Measurements from ENCODE around the gene LARP6. TPM values are rescaled to one million over a fixed set of nuclear protein-coding genes. Genes with fewer than 3 reads are reported as not detected.
"Not testable (repeated sequence)": the region's sequence is repeated elsewhere in the genome, so short reads cannot be mapped to it uniquely, and the experiment has no call there.

The LARP6 gene
- total RNA-seq, 1 donor from 2014 or later, result 44.4 TPM

DNA sequence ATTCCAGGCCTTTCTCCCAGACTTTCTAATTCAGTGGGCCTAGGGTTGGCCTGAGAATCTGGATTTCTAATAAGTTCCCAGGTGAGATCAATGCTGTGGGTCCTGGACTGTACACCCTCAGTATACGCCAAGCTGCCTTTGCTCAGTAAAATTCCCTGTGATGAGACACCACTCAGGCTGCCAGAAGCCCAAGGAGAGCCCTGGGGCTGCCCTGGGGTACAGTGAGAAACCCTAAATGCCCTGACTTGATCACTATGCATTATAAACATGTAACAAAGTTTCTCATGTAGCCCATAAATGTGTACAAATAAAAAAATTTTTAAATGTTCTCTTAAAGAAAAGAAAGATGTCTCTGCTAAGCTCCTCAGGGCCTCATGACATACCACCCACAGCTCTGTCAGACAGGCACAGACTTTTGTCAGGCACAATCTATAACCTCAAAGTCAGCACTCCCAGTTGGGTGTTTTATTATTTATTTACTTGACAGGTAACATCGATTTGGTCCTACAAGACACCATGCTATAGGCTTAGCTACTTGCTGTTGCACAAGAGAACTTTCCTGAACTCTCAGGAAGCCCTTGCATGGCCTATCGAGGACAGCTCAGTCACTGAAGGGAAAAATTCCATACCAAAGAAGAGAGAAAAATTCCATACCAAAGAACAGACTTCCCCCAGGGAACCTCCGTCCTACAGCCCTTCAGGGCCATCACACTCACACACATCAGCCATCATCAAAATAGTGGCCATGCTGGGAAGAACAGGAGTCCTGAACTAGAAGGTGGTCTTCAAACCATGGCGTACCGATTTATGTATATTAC lies 22.7 kb downstream of the LARP6 start:
- DNase-seq (ENCODE audit: low read depth), result no peak

DNA sequence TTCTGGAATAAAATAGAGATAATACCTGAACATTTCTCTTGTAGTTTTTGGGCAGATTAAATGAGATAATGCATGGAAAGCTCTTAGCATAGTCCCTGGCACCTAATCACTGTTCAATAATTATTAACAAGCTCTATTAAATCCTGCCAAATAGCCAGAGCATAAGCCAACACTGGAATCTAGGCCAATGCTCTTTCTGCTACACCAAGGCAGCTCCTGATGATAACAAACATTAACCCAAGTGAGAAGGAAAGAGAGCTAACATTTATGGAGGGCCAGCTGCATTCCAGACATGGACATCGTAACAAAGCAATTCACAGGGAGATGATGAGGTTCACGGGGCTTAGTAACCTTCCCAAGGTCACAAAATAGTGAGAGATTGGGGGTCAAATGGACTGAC lies 23.3 kb downstream of the LARP6 start:
- no peak for DNase-seq (ENCODE audit: low read depth)

DNA sequence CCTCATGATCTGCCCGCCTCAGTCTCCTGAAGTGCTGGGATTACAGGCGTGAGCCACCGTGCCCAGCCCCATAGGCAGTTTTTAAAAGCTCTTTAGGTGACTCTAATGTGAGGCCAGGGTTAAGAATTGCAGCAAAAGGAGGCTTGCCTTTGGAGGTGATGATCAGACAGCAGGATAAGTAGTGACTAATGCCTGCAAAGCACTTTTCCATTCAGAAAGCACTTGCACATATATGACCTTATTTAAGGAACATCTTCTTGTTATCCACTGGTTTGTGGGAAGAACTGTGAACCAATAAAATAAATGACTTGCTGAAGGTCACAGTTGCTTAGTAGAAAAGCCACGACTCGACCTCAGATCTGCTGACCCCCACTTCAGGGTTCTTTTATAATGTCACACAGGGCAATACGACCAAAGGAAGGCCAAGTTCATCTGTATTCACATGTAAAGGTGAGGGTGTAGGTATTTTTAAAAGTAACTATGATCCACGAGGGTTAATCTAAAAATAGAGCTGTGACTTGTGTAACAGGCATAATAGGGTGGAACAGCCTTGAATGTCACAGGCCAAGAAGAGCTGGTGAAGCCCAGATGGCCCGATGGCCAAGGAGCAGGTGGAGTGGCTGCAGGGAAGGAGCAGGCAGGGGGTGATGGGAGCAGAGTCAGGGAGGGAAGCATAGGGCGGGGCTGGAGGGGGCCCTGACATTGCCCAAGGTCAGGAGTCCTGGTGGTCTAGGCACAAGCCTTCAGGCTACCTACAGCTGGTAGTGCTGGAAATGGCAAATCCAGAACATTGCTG lies 24.4 kb downstream of the LARP6 start:
- peak; percentile 61 for DNase-seq (ENCODE audit: low read depth)

DNA sequence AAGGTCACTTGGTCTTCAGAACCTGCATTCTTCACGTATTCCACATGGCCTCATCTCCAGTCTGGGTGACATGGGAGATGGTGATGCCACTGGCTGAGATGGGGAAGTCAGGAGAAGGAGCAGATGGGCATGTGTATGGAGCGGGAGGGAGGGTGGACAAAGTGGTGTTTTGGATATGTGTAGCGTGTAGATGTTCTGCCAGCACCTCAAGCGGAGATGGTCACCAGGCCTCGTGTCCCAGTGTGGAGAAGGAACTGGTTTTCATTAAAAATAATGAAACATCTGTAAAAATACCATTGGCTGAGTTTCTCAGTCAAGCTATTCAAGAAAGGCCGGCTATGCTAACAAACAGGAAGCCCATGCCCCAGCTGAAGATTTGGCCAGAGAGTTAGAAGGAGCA lies 26.2 kb downstream of the LARP6 start:
- DNase-seq (ENCODE audit: low read depth), result no peak

DNA sequence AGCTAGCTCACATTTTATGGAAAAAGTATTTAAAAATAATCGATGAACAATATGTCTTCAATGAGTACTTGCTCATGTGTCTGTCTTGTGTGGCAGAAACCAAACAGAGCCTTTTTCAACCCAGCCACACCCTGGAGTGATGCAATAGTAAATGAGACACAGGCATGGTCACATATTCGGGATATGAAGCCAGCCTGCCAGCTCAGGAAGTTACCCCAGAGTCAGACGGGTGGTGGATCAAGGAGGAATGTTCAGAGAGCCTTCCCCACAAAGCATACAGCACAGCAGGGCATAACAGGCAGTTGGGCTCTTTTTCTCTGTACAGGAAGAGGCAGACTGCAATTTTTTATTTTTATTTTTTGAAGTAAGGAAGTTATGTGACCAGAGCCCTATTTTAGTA lies 27.3 kb downstream of the LARP6 start:
- peak; percentile 65 for DNase-seq (ENCODE audit: low read depth)

DNA sequence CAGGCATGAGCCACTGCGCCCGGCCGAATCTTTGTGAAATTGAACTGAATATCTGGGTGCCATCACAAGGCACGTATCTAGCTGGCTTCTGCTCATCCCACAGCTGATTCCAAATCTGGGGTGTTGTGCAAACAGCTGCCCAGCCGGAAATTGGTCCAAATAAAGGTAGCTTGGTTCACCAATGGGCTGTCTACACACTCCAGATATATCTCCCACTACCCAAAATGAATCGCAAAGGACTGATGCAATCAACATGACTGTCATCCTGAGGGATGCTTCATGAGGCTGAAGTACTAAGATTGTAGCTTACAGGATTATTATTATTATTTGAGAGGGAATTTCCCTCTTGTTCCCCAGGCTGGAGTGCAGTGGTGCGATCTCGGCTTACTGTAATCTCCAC lies 28.1 kb downstream of the LARP6 start:
- no peak for DNase-seq (ENCODE audit: low read depth)

DNA sequence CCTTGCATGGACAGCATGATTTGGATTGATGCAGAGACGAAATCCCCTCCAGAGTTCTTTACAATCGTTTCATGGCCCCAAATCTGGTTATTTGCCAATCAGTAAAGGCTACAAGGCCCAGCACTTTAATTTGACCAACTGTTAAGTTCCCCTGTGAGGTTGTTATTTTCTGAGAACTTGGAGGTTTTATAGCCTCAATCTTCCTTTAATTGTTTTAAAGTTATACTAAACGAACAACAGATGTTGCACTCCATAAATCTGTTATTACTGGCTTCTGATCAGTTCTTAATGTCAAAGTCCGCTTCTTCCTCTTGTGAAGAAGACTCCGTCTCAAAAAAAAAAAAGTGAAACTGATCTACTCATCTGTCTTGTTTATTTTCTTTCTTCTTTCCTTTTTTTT lies 30.8 kb downstream of the LARP6 start:
- DNase-seq (ENCODE audit: low read depth), result no peak

DNA sequence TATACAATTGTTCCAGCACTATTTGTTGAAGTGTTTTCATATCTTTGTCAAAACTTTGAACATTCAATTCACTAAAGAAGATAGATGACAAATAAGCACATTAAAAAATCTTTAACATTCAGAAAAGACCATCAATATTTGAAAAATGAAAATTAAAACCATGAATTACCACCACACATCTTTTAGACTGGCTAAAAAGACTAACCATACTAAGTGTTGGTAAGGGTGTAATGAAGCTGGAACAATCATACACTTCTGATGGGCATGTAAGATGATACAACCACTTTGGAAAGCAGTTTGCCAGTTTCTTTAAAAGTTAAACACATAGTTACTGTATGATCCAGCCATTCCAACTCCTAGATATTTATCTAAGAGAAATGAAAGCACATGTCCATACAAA lies 33.7 kb downstream of the LARP6 start:
- no peak for DNase-seq (ENCODE audit: low read depth)

DNA sequence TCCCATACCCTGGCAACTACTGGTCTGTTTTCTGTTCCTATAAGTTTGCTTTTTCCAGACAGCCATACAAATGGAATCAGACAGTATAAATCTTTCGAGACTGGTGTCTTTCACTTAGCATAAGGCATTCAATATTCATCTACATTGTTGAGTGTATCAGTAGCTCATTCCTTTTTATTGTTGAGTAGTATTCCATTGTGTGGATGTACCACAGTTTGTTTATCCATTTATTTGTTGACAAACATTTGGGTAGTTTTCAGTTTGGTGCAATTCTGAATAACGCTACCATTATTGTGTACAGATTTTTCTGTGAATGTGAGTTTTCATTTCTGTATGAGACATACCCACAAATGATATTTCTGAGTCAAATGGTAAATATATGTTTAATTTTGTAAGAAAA lies 35.4 kb downstream of the LARP6 start:
- DNase-seq (ENCODE audit: low read depth), result no peak

DNA sequence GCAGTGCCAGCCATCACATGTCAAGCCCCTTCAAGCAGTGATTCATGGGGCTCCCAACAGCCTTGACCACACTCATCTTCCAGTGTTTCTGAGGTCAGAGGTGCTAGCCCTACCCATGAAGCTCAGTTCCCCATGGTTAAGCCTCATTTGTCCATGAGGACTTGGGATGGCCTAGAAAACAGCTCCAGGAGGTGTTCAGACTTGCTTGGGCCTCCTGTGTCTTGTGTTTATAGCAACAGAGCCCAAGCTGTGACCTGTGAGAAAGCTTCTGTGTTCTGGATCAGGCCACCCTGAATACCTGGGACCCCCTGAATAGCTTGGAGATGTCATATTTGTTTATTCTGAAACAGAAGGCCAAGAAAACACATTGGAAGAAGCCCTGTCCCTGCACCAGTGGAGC lies 36.7 kb downstream of the LARP6 start:
- DNase-seq (ENCODE audit: low read depth), result no peak

DNA sequence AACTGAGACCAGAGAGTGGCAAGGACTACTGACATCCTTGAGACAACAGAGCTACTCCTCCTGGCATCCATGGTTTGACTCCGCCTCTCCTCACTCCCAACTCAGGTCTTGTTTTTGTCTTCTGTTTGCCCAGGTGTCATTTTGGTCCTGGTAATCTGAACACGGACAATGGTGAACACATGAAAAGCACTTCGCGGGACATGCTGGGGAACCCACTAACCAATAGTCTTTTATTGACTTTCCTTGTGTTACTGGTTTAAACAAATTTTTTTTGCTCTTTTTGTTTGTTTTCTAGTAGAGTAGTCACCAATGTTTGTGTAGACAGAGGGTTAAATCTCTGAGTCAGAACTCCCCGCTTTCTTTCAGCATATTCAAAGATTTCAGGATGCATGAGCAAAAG lies 38.4 kb downstream of the LARP6 start:
- no peak for DNase-seq (ENCODE audit: low read depth)

DNA sequence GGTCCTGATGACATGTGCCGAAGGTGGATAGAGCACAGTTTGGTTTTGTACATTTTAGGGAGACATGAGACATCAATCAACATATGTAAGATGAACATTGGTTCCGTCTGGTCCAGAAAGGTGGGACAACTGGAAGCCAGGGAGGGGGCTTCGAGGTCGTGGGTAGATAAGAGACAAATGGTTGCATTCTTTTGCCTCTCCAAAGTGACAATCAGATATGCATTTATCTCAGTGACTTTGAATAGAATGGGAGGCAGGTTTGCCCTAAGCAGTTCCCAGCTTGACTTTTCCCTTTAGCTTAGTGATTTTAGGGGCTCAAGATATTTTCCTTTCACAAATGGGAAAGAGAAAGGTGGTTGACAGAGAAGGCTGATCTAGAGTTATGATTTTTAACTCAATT lies 38.9 kb downstream of the LARP6 start:
- DNase-seq (ENCODE audit: low read depth), result not testable (repeated sequence)

DNA sequence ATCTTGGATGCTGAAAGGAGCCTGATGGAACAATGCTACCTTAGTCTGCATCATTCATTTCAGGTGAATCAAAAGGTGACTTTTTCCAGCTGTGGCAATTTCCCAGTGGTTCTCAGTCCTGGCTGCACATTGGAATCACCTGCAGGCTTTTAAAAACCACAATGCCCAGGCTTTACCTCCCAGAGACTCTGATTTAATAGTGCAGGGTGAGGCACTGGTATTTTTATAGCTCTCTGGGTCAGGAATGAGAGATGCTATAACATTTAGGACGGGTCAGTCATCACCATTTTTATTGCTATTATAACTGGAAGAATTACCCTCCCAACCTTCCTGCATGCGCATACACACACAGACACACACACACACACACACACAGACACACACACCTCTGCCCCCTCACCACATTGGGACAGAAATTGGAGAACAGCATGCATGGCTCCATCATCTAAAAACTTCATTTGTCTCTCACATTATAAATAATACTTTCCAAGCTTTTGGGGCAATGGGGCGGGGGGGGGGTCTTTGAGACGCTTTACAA lies 41.1 kb downstream of the LARP6 start:
- no peak for DNase-seq (ENCODE audit: low read depth)

DNA sequence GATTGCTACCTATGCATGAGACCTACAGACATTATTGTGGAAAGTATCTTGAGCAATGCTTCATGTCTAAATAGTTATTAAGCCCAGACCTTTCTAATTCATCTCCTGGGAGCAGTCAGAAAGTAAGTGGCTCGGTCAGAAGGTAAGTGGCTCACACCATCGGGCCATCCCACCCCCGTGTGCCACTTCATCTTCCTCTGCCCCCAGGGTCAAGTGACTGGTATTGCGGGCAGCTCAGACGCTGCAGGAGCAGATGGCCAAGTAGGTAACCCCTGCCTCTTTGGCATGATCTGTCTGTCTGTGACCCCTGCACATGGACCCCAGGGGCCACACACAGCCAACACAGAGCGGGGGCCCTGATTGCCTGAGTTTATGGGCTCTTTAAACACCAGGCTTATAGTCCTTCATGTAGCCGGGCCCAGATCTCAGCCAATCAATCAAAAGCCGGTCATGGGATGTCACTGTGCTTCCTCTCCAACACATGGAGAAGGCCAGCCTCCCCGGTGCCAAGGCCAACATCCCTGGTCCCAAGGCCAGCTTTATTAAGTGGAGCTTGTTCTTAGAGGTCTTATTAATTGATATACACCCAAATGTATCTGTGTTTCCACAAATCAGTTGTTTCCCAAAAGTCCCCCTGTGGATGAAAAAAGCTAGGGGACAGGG lies 42.9 kb downstream of the LARP6 start:
- DNase-seq (ENCODE audit: low read depth), result no peak

DNA sequence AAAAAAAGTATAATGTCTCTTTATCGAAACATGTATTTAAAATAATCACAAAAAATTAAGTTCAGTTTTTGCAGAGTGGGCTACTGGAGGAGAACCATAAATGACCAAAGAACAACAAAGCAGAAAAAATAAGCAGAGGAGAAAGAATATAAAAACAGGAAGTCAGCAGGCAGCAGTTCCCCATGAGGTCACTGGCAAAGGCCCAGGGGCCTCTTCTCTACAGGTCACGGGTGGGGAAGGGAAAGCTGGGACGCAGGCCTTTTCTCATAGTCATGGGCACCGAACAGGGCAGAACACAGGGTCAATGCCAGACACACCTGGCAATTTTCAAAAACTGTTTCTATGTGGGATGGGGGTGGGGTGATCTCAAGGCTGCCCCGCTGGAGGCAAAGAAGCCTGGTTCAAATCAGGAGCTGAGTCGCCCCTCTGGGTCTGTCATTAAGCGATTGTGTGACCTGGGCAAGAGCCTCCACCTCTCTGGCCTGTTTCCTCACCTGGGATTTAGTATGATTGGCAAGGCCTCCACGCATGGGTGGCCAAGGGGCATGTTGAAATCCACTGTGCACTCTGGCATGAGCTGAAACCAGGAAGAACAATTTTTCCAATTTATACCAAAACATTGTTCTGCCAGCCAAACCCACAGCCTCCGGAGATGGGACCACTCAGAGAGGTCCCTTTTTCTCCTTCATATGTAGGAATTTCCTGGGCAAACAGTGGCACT lies 46.8 kb downstream of the LARP6 start:
- no peak for DNase-seq (ENCODE audit: low read depth)

DNA sequence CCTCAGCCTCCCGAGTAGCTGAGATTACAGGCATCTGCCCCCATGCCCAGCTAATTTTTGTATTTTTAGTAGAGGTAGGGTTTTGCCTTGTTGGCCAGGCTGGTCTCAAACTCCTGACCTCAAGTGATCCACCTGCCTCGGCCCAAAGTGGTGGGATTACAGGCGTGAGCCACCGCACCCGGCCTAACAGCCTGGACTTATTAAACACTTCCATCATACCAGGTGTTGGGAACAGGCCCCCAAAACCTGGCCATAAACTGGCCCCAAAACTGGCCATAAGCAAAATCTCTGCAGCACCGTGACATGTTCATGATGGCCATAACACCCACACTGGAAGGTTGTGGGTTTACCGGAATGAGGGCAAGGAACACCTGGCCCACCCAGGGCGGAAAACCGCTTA lies 49.6 kb downstream of the LARP6 start:
- not testable (repeated sequence) for DNase-seq (ENCODE audit: low read depth)

DNA sequence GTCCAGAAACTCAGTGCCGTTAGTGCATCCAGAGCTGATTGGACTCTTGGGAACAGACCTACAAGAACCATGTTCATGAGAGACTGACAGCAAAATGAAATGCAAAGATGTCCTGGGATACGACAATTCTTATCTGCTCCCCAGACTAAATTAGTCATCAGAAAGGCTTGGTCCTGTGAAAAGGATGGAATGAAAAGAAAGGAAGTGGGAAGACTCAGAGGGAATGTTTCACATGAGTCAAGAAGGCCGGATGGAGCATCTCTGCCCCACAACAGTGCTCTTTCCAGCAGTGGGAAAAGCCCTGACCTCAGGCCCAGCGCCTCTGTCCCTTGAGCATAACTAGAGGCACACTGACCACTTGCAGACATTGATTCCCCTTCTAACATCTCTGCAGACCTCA lies 51.3 kb downstream of the LARP6 start:
- DNase-seq (ENCODE audit: low read depth), result peak; percentile 46

DNA sequence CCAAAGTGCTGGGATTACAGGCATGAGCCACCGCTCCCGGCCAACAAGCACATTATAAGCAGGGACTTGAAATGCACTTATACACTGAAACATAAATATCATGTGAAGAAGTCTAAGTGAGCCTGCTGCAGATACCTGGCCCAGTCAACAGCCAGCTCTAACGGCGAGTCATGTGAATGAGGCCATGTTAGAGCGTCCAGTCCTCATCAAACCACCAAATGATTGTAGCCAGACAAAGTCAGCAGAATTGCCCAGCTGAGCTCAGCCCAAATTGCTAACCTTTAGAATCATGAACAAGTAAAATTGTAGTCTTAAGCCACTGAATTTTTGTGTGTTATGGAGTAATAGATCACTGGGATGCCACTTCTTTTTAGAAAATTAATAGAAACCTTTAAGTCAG lies 52.8 kb downstream of the LARP6 start:
- DNase-seq (ENCODE audit: low read depth), result no peak

DNA sequence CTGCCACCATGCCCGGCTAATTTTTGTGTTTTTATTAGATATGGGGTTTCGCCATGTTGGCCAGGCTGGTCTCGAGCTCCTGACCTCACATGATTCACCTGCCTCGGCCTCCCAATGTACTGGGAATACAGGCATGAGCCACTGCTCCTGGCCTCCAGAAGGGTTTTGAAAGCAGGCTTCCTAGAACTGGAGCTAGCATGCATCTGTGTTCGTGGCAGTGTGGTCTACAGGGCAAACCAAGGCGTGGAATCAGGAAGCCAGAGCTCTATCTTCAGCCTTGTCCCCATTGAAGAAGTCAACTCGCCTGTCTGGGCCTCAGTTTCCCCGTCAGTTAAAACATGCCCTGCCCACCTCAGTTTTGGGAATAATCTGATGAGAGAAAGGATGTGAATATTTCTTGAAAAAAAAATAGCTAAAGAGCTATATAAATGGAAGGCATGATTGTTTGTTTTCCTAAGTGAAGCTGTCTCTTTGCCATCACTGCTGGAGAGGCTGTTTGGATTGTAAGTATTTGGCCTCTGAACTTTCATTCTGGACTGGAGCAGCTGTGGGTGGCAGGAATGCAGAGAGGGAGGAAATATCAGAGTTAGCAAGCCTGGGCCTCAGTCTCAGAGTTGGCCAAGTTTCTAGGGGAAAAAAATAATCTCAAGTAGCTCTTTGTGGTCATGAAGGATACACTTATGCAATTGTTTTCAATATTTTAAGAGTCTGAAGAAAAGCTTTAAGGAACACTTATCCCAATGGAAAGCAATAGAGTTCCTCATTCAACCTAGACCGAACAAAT lies 54.1 kb downstream of the LARP6 start:
- peak; percentile 93 for DNase-seq (ENCODE audit: low read depth)

DNA sequence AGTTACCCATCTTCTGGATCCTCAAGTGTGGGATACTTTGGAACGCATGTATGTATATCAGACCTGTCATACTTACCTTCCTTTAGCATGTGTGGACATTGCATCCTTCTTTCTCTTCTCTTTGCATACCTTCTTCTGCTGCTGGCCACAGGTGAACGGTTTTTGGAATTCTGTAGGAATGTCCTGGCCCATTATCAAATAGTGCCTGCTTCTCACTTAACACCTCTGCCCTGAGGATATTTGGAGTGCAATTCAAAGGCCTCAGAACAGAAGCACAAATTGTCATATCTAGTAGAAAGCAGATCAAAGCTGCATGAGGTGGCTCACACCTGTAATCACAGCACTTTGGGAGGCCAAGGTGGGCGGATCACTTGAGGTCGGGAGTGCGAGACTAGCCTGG lies 56.5 kb downstream of the LARP6 start:
- DNase-seq (ENCODE audit: low read depth), result no peak

Data from myocyte (in vitro differentiated cells).